ENCODE results near the gene AKAP12.

Gene AKAP12

GRCh38 chr6:151388997-151389617, 149.3 kb downstream of the AKAP12 start:
- TF ChIP-seq, protein P1, sequence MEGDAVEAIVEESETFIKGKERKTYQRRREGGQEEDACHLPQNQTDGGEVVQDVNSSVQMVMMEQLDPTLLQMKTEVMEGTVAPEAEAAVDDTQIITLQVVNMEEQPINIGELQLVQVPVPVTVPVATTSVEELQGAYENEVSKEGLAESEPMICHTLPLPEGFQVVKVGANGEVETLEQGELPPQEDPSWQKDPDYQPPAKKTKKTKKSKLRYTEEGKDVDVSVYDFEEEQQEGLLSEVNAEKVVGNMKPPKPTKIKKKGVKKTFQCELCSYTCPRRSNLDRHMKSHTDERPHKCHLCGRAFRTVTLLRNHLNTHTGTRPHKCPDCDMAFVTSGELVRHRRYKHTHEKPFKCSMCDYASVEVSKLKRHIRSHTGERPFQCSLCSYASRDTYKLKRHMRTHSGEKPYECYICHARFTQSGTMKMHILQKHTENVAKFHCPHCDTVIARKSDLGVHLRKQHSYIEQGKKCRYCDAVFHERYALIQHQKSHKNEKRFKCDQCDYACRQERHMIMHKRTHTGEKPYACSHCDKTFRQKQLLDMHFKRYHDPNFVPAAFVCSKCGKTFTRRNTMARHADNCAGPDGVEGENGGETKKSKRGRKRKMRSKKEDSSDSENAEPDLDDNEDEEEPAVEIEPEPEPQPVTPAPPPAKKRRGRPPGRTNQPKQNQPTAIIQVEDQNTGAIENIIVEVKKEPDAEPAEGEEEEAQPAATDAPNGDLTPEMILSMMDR (IDR thresholded peaks at IDR 0.05): no peak
- no peaks in the 10 kb centered on the region for H3K27me3 ChIP-seq (ENCODE audit: control insufficient read depth, insufficient read depth, low read length)
- no peaks in the 10 kb centered on the region for H3K36me3 ChIP-seq (ENCODE audit: control insufficient read depth, insufficient read depth, low read length)
- H3K9me3 ChIP-seq (ENCODE audit: control insufficient read depth, low read length): no peaks in the 10 kb centered on the region
- H2AFZ ChIP-seq: peak overlapping the region; percentile 95
- H3K79me2 ChIP-seq: peaks cover 33% of the 10 kb centered on the region
- peak overlapping the region; percentile 75 for H3K4me3 ChIP-seq (ENCODE audit: low read depth, low read length)
- H3K27ac ChIP-seq: peak overlapping the region; percentile 97
- peak overlapping the region; percentile 70 for H3K9ac ChIP-seq
- peak overlapping the region; percentile 44 for H3K4me2 ChIP-seq (ENCODE audit: low read length)
- H3K4me1 ChIP-seq: peaks cover 13% of the 10 kb centered on the region

- H3K4me1 ChIP-seq: peaks cover 13% of the 10 kb centered on the region
These were observed 150.0 kb downstream of the AKAP12 start for GRCh38 chr6:151389618-151390275.

DNA sequence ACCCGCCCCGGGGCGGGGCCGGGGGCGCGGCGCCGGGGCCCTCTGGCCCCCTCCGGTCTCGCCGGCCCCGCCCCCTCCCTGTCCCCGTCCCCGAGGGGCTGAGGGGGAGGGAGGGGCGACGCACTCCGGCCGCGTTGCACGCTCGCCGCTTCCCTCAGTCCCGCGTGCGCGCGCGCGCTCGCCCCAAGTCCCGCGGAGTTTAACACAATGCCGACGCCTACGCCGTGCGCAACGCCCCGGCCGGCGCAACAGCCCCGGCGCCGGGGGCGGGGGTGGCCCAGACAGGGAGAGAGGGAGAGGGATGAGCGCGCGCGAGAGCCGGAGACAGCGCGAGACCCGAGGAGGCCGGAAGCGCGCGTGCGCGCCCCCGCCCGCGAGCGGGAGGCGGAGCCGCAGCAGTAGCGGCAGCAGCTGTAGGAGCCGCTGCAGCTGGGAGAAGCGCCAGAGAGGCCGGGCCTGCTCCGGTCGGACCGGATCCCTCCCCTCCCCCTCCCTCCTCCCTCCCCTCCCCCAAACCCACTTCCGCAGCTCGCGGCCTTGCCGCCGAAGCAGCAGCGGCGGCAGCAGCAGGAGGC, 150.6 kb downstream of the AKAP12 start:
- Histone ChIP-seq H3K36me3 (ENCODE audit: control insufficient read depth, insufficient read depth, low read length) (no peaks in the 10 kb centered on the region), H3K4me1 (peaks cover 13% of the 10 kb centered on the region), H3K27me3 (ENCODE audit: control insufficient read depth, insufficient read depth, low read length) (no peaks in the 10 kb centered on the region), H2AFZ (peak overlapping the region; percentile 74), H3K9ac (peak overlapping the region; percentile 86), H3K4me2 (ENCODE audit: low read length) (peak overlapping the region; percentile 61), H3K27ac (peak overlapping the region; percentile 97), H3K4me3 (ENCODE audit: low read depth, low read length) (peak overlapping the region; percentile 97), H3K79me2 (peaks cover 34% of the 10 kb centered on the region), H3K9me3 (ENCODE audit: control insufficient read depth, low read length) (no peaks in the 10 kb centered on the region)
- TF ChIP-seq, protein P1 (IDR thresholded peaks at IDR 0.05): no peak

More at GRCh38 chr6:151389618-151390275, 150.0 kb downstream of the AKAP12 start:
- Histone ChIP-seq H3K27me3 (ENCODE audit: control insufficient read depth, insufficient read depth, low read length) (no peaks in the 10 kb centered on the region), H3K9me3 (ENCODE audit: control insufficient read depth, low read length) (no peaks in the 10 kb centered on the region), H3K4me3 (ENCODE audit: low read depth, low read length) (peak overlapping the region; percentile 75), H3K79me2 (peaks cover 33% of the 10 kb centered on the region), H3K9ac (peak overlapping the region; percentile 70), H3K27ac (peak overlapping the region; percentile 97), H3K36me3 (ENCODE audit: control insufficient read depth, insufficient read depth, low read length) (no peaks in the 10 kb centered on the region), H3K4me2 (ENCODE audit: low read length) (peak overlapping the region; percentile 44), H2AFZ (peak overlapping the region; percentile 95)
- TF ChIP-seq, protein P1 (IDR thresholded peaks at IDR 0.05): no peak

DNA sequence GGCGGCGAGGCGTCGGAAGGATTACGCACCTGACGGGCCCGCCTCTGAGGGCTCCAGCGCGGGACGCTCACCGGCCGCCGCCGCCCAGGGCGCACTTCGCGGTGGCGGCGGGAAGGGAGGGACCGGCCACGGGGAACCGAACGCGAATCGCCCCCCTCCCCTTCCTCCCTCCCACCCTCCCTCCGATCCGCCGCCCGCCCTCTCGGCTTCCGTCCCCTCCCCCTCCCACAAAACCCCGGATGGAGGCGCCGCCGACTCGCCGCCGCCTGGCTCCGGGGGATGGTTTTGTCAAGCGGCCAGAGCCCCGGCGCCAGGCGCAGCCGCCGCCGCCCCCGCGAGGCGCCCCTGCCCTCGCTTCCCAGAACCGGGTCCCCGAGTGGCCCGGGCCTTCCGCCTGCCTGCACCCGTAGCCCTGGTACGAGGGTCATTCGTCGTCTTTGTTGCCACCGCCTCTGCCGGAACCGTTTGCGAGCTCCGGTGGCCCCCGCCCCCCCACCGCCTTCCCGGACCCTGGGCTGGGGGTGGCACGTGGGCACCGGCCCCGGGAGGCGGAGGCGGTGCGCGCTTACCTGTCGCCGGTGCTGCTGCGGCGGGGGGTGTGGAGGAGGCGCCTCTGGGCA, 151.2 kb downstream of the AKAP12 start:
- peak overlapping the region; percentile 97 for H3K27ac ChIP-seq
- peaks cover 37% of the 10 kb centered on the region for H3K79me2 ChIP-seq
- peaks cover 13% of the 10 kb centered on the region for H3K4me1 ChIP-seq
- TF ChIP-seq, protein P1 (IDR thresholded peaks at IDR 0.05): no peak
- H3K4me3 ChIP-seq (ENCODE audit: low read depth, low read length): peak overlapping the region; percentile 97
- no peaks in the 10 kb centered on the region for H3K27me3 ChIP-seq (ENCODE audit: control insufficient read depth, insufficient read depth, low read length)
- no peaks in the 10 kb centered on the region for H3K9me3 ChIP-seq (ENCODE audit: control insufficient read depth, low read length)
- no peaks in the 10 kb centered on the region for H3K36me3 ChIP-seq (ENCODE audit: control insufficient read depth, insufficient read depth, low read length)
- peak overlapping the region; percentile 74 for H2AFZ ChIP-seq
- H3K4me2 ChIP-seq (ENCODE audit: low read length): peak overlapping the region; percentile 76
- H3K9ac ChIP-seq: peak overlapping the region; percentile 86

Measured in parathyroid adenoma (tissue), 2 donors.